ENCODE measurements around the gene SMIM12.

SMIM12 gene

GRCh38 chr1:34871443-34872132 is 12.0 kb upstream of the SMIM12 start:
- no peak for DNase-seq

- DNase-seq: no peak
These were observed 10.8 kb upstream of the SMIM12 start for GRCh38 chr1:34870395-34870794.

- DNase-seq: no peak
These were observed 10.2 kb upstream of the SMIM12 start for GRCh38 chr1:34869760-34870159.

- no peak for DNase-seq
These were observed 8.9 kb upstream of the SMIM12 start for GRCh38 chr1:34868230-34869049.

- DNase-seq: no peak
These were observed 7.9 kb upstream of the SMIM12 start for GRCh38 chr1:34867415-34867814.

- no peak for DNase-seq
These were observed 7.2 kb upstream of the SMIM12 start for GRCh38 chr1:34866762-34867109.

GRCh38 chr1:34865981-34866761 is 6.6 kb upstream of the SMIM12 start:
- no peak for DNase-seq

- DNase-seq: no peak
These were observed 6.0 kb upstream of the SMIM12 start for GRCh38 chr1:34865573-34865972.

- no peak for DNase-seq
These were observed 5.2 kb upstream of the SMIM12 start for GRCh38 chr1:34864759-34865158.

GRCh38 chr1:34863501-34863900 is 4.0 kb upstream of the SMIM12 start:
- DNase-seq: no peak

GRCh38 chr1:34858901-34859445 is 576 bp downstream of the SMIM12 start:
- no peak for DNase-seq

- DNase-seq: no peak
These were observed 2.9 kb downstream of the SMIM12 start for GRCh38 chr1:34856697-34857096.

- peak; percentile 94 for DNase-seq
These were observed 6.8 kb downstream of the SMIM12 start for GRCh38 chr1:34852677-34853217.

GRCh38 chr1:34851431-34852105 is 8.0 kb downstream of the SMIM12 start:
- DNase-seq: no peak

GRCh38 chr1:34850382-34850781 is 9.2 kb downstream of the SMIM12 start:
- no peak for DNase-seq

- no peak for DNase-seq
These were observed 12.5 kb downstream of the SMIM12 start for GRCh38 chr1:34847094-34847493.

GRCh38 chr1:34846265-34846664 is 13.3 kb downstream of the SMIM12 start:
- no peak for DNase-seq

- DNase-seq: no peak
These were observed 14.2 kb downstream of the SMIM12 start for GRCh38 chr1:34845131-34845901.

- no peak for DNase-seq
These were observed 15.3 kb downstream of the SMIM12 start for GRCh38 chr1:34844252-34844634.

- DNase-seq: no peak
These were observed 15.9 kb downstream of the SMIM12 start for GRCh38 chr1:34843392-34844251.

- DNase-seq: no peak
These were observed 16.6 kb downstream of the SMIM12 start for GRCh38 chr1:34842952-34843371.

Data from NCI-H2171 treated with DMSO at 0.1 percent for 48 hours (cell line).